ENCODE results near the gene MYD88. TPM values are rescaled to one million over a fixed set of nuclear protein-coding genes. Genes with fewer than 3 reads are reported as not detected.

The MYD88 gene
- total RNA-seq, 1 experiment from 2014 or later: 19.2 TPM

DNA sequence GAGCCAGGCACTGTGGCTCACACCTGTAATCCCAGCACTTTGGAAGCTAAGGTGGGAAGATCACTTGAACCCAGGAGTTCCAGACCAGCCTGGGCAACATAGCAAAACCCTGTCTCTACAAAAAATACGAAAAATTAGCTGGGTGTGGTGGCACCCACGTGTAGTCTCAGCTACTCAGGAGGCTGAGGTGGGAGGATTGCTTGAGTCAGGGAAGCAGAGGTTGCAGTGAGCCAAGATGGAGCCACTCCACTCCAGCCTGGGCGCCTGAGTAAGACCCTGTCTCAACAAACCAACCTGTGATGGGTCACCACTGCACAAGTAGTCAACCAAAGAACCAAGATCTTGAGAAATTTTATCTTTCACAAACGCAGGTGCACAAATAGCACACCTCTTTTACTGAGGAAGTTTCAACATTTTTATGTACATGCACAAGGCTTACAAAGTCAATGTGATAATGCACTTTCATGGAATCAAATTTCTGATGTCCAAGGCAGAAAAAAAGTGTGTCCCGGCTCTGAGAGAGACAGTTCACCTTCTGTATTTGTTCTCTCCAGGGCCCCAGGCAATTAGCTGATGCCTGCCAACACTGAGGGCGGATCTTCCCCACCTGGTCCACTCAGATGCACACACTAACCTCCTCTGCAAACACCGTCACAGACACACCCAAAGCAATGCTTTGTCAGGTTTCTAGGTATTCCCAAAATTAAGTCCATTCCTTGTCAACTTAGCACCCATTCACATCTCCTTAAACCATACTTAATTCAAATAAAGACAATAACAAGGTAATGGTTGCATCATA is 13.9 kb upstream of the MYD88 start:
- Mint-ChIP-seq H3K4me3 (no peak overlapping the region), H3K36me3 (peaks cover 50% of the 10 kb centered on the region), H3K27me3 (ENCODE audit: low read depth) (no peaks in the 10 kb centered on the region), H3K27ac (no peak overlapping the region), H3K9me3 (no peaks in the 10 kb centered on the region), H3K4me1 (no peaks in the 10 kb centered on the region)
- CTCF ChIA-PET: interaction anchor here (1.7 kb wide), 1 partner anchor 128 kb away, joined by 3 read pairs; no protein-coding TSS in a partner anchor
- DNase-seq (ENCODE audit: low spot score) (no peak), ATAC-seq (no peak)
- POLR2A ChIA-PET: no interaction called here
- no peak for TF ChIP-seq ZNF121 (CRISPR knock-in tag; IDR thresholded peaks at IDR 0.05)
- no peak for TF ChIP-seq TEAD1 (CRISPR knock-in tag; IDR thresholded peaks at IDR 0.05)
- TF ChIP-seq CREB1 (CRISPR knock-in tag; IDR thresholded peaks at IDR 0.05): no peak
- no peak for TF ChIP-seq PRRX2 (CRISPR knock-in tag; IDR thresholded peaks at IDR 0.05)
- no peak for TF ChIP-seq JUN (CRISPR knock-in tag; IDR thresholded peaks at IDR 0.05)
- no peak for TF ChIP-seq SMAD4 (CRISPR knock-in tag; IDR thresholded peaks at IDR 0.05)
- no peak for TF ChIP-seq ZNF423 (CRISPR knock-in tag; IDR thresholded peaks at IDR 0.05)
- TF ChIP-seq, protein P1, sequence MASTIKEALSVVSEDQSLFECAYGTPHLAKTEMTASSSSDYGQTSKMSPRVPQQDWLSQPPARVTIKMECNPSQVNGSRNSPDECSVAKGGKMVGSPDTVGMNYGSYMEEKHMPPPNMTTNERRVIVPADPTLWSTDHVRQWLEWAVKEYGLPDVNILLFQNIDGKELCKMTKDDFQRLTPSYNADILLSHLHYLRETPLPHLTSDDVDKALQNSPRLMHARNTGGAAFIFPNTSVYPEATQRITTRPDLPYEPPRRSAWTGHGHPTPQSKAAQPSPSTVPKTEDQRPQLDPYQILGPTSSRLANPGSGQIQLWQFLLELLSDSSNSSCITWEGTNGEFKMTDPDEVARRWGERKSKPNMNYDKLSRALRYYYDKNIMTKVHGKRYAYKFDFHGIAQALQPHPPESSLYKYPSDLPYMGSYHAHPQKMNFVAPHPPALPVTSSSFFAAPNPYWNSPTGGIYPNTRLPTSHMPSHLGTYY (CRISPR knock-in tag; IDR thresholded peaks at IDR 0.05): no peak
- no peak for TF ChIP-seq ARID4B (CRISPR knock-in tag; IDR thresholded peaks at IDR 0.05; ENCODE audit: borderline replicate concordance)
- TF ChIP-seq ZNF425 (CRISPR knock-in tag; conservative IDR thresholded peaks at IDR 0.05): no peak

- Mint-ChIP-seq H3K4me3 (no peak overlapping the region), H3K27ac (no peak overlapping the region), H3K4me1 (no peaks in the 10 kb centered on the region), H3K36me3 (peaks cover 57% of the 10 kb centered on the region), H3K9me3 (no peaks in the 10 kb centered on the region), H3K27me3 (ENCODE audit: low read depth) (no peaks in the 10 kb centered on the region)
- ChIA-PET CTCF (interaction anchor here (0.6 to 1.7 kb wide), 2 partner anchors 129 to 360 kb away, joined by 3 read pairs; no protein-coding TSS in a partner anchor), POLR2A (no interaction called here)
- DNase-seq (ENCODE audit: low spot score) (no peak), ATAC-seq (no peak)
- TF ChIP-seq ATF3 (CRISPR knock-in tag; conservative IDR thresholded peaks at IDR 0.05) (no peak), E2F5 (CRISPR knock-in tag; IDR thresholded peaks at IDR 0.05) (no peak), ZMAT4 (CRISPR knock-in tag; IDR thresholded peaks at IDR 0.05) (no peak), JUN (CRISPR knock-in tag; IDR thresholded peaks at IDR 0.05) (no peak), NR1H2 (CRISPR knock-in tag; IDR thresholded peaks at IDR 0.05) (no peak)
- TF ChIP-seq, protein P1 (CRISPR knock-in tag; IDR thresholded peaks at IDR 0.05): no peak
- TF ChIP-seq, protein P2, sequence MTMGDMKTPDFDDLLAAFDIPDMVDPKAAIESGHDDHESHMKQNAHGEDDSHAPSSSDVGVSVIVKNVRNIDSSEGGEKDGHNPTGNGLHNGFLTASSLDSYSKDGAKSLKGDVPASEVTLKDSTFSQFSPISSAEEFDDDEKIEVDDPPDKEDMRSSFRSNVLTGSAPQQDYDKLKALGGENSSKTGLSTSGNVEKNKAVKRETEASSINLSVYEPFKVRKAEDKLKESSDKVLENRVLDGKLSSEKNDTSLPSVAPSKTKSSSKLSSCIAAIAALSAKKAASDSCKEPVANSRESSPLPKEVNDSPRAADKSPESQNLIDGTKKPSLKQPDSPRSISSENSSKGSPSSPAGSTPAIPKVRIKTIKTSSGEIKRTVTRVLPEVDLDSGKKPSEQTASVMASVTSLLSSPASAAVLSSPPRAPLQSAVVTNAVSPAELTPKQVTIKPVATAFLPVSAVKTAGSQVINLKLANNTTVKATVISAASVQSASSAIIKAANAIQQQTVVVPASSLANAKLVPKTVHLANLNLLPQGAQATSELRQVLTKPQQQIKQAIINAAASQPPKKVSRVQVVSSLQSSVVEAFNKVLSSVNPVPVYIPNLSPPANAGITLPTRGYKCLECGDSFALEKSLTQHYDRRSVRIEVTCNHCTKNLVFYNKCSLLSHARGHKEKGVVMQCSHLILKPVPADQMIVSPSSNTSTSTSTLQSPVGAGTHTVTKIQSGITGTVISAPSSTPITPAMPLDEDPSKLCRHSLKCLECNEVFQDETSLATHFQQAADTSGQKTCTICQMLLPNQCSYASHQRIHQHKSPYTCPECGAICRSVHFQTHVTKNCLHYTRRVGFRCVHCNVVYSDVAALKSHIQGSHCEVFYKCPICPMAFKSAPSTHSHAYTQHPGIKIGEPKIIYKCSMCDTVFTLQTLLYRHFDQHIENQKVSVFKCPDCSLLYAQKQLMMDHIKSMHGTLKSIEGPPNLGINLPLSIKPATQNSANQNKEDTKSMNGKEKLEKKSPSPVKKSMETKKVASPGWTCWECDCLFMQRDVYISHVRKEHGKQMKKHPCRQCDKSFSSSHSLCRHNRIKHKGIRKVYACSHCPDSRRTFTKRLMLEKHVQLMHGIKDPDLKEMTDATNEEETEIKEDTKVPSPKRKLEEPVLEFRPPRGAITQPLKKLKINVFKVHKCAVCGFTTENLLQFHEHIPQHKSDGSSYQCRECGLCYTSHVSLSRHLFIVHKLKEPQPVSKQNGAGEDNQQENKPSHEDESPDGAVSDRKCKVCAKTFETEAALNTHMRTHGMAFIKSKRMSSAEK (CRISPR knock-in tag; IDR thresholded peaks at IDR 0.05; ENCODE audit: borderline replicate concordance): no peak
Measured at GRCh38 chr3:38125305-38126120, 12.9 kb upstream of the MYD88 start.
